ENCODE measurements around the gene PIP4P1.

- TF ChIP-seq CTCF (IDR thresholded peaks at IDR 0.05; ENCODE audit: low read depth, low read length, poor library complexity, severe bottlenecking) (no peak), EZH2phosphoT487 (IDR thresholded peaks at IDR 0.05; ENCODE audit: borderline replicate concordance, low read length) (no peak)
These were observed 20.4 kb downstream of the PIP4P1 start for GRCh38 chr14:20440882-20441281.
